HG02623 (cell line): ENCODE measurements around the gene FBLIM1.

Source experiments
- ATAC-seq: cut with Tn5 transposase; IDR thresholded peaks from one replicate; pipeline ENCODE4 v1.9.1; 2021; ENCODE audit warnings: moderate library complexity; ENCODE audit not compliant: unreplicated experiment

Gene FBLIM1

GRCh38 chr1:15758343-15758931 is at the start of gene FBLIM1:
Gene FBLIM1, plus strand, starts transcription at chr1:15758795. Its CDS starts 6,189 bp downstream, at chr1:15764984.
- no peak for ATAC-seq

GRCh38 chr1:15709226-15709625 is 49.4 kb upstream of the FBLIM1 start:
- no peak for ATAC-seq

GRCh38 chr1:15712168-15712567 is 46.4 kb upstream of the FBLIM1 start:
- no peak for ATAC-seq

- ATAC-seq, result no peak
These were observed 44.0 kb upstream of the FBLIM1 start for GRCh38 chr1:15714406-15715136.

- ATAC-seq, result no peak
These were observed 41.0 kb upstream of the FBLIM1 start for GRCh38 chr1:15717418-15718125.

GRCh38 chr1:15718199-15718601 is 40.4 kb upstream of the FBLIM1 start:
- no peak for ATAC-seq

- ATAC-seq, result no peak
These were observed 39.0 kb upstream of the FBLIM1 start for GRCh38 chr1:15719381-15720120.

GRCh38 chr1:15720861-15721260 is 37.7 kb upstream of the FBLIM1 start:
- ATAC-seq, result no peak

- no peak for ATAC-seq
These were observed 36.2 kb upstream of the FBLIM1 start for GRCh38 chr1:15722411-15722810.

- ATAC-seq, result no peak
These were observed 35.6 kb upstream of the FBLIM1 start for GRCh38 chr1:15722836-15723532.

- no peak for ATAC-seq
These were observed 34.9 kb upstream of the FBLIM1 start for GRCh38 chr1:15723631-15724246.

- no peak for ATAC-seq
These were observed 33.4 kb upstream of the FBLIM1 start for GRCh38 chr1:15724949-15725880.

GRCh38 chr1:15726508-15726907 is 32.1 kb upstream of the FBLIM1 start:
- ATAC-seq, result no peak

- no peak for ATAC-seq
These were observed 31.6 kb upstream of the FBLIM1 start for GRCh38 chr1:15727021-15727420.

- no peak for ATAC-seq
These were observed 31.2 kb upstream of the FBLIM1 start for GRCh38 chr1:15727424-15727823.

GRCh38 chr1:15727866-15728534 is 30.6 kb upstream of the FBLIM1 start:
- no peak for ATAC-seq

GRCh38 chr1:15728937-15729657 is 29.5 kb upstream of the FBLIM1 start:
- no peak for ATAC-seq

- ATAC-seq, result no peak
These were observed 28.2 kb upstream of the FBLIM1 start for GRCh38 chr1:15730423-15730822.
